HG03108 (cell line): ENCODE measurements around the gene IRGQ.

ENCODE experiments used
- ATAC-seq: cut with Tn5 transposase; IDR thresholded peaks from one replicate; pipeline ENCODE4 v1.9.1; 2021; ENCODE audit warnings: moderate library complexity; ENCODE audit not compliant: unreplicated experiment

Gene IRGQ

GRCh38 chr19:43545276-43545675 lies 50.7 kb downstream of the IRGQ start:
- ATAC-seq = no peak

GRCh38 chr19:43544077-43544476 lies 51.9 kb downstream of the IRGQ start:
- no peak for ATAC-seq

GRCh38 chr19:43541920-43542650 lies 53.8 kb downstream of the IRGQ start:
- ATAC-seq = no peak

- ATAC-seq = no peak
Measured at GRCh38 chr19:43540381-43540780, 55.6 kb downstream of the IRGQ start.

- ATAC-seq = no peak
Measured at GRCh38 chr19:43538922-43539321, 57.0 kb downstream of the IRGQ start.

GRCh38 chr19:43534816-43535761 lies 60.8 kb downstream of the IRGQ start:
- ATAC-seq = no peak
